KBM-7 (cell line): ENCODE measurements around the gene GLRA3.
"Not testable (repeated sequence)": the region's sequence is repeated elsewhere in the genome, so short reads cannot be mapped to it uniquely, and the experiment has no call there.

Experiments used
- DNase-seq: peaks from one replicate; pipeline ENCODE4 v3.0.0-alpha.2; 2015
- in situ Hi-C: fragments of 300-500 bp; cut with MboI; formaldehyde crosslinking; loops from 2 replicates; pipeline ENCODE4 v1.14.3; 2020; ENCODE audit warnings: low sequenced_read_pairs, low pct_unique_long_range_greater_than_20kb, mixed read lengths

Gene GLRA3

DNA sequence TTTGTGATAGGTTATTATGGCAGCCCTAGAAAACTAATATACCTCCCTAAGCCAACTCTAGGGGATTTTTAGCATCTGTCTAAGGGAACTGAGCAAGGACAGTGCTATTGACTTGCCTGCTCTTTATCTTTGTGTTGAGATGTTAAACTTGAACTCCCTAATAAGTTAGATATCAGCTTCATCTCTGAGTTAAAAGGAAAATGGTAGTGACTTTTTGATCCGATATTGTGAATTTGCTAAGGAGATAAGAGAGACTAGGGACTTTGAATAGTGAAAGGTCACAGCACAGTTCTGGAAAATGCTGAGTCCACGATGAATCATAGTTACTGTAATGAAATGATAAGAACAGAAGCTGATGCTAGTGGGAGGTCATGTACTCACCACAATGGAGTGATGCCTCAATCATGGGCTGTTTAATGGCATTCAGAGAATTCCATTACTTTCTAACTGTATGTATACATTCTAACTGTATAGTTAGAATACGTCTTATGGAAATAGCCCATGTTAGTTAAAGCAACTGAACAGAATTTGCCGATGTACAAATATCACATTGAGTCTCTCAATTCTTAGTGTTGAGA is 147.2 kb downstream of the GLRA3 start:
- in situ Hi-C loops = no loop called here
- DNase-seq = no peak

DNA sequence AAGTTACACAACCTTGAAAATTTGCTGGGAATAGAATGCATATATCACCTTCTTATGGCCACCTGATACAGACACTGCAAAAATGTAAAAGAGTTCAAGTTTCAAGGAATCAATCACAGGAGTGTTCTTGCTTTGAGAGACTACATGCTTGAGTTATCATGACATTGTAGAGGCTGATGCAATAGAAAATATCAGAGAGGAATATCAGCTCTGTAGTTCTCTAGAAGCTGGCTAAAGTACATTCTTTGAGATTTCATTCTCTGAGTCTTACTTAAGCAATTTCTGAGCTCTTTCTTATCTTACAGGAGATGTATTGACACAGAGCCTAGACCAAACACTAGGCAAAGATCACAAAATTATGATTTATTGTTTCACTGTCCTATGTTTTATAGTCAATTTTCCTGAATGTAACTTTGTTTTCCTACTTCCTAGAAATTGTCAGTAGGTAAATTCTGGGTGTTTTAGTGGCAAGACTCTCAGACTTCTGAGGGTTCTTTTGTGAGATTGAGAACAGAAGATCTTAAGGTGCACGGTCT is 154.7 kb downstream of the GLRA3 start:
- no peak for DNase-seq
- in situ Hi-C loops = no loop called here

DNA sequence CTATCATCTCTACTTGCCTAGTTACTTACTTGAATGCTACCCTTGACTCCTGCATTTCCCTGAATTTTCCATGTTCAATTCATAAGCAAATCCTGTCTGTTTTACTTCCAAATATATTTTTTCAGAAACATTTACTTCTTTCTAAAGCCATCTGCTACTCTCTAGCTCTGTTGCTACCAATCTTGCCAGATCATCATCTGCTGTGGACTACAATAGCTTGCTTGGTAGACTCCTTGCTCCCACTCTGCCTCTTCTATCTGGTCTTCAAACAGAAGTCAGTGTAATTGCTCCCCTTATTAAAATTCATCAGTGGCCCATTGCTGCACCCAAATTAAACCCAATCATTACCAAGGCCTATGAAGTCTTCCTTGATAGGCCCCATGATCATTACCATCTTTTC is 155.2 kb downstream of the GLRA3 start:
- in situ Hi-C loops = no loop called here
- no peak for DNase-seq

DNA sequence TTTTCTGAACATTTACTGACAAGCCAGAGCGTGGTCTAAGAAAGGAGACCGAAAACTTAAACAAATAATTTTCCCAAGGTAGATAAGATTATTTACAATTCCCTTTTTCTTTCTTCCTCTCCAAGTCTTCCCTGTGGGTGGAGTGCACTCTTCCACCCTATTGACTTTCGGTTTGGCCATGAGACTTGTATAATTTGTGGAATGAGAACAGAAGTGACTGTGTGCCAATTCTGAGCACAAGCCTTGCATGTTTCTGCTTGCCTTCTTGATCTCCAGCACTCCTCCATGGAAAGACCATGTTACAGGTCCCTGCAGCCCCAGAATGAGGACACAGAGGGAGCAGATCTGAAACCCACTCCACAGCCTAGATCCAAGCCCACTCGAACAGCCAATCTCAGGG is 156.8 kb downstream of the GLRA3 start:
- in situ Hi-C loops = no loop called here
- DNase-seq = no peak

DNA sequence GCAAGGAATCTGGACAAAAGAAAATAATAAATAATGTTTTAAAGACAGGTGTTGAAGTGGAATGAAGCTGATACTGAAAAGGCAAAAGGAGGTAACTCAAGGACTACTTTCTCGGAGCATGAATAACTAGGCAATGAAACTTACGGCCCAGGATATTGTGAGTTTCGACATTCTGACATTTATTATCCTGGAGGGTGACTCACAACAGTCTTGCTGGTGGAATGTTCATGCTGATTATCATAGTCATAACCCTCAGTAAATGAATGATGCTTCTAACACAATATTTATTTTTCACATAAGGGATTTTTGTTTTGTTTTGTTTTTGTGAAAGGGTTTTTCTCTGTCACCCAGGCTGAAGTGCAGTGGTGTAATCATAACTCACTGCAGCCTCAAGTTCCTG is 159.8 kb downstream of the GLRA3 start:
- in situ Hi-C loops = no loop called here
- DNase-seq = no peak

DNA sequence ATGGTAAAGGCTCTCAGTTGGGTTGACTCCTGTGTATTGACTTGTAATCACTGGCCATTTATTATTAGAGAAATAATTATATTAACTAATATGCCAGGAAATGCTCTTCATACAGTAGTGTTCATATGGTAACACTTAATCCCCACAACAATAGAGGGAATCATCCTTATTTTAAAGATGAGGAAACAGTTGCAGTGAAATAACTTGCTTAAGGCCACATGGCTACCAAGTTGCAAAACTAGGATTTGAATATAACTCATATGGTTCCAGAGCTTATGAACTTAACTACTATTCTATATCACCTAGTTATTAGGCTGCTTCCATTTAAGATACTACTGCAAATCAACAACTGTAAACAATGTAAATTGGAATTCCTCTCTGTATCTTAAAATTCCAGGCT is 163.2 kb downstream of the GLRA3 start:
- no peak for DNase-seq
- in situ Hi-C loops = no loop called here

DNA sequence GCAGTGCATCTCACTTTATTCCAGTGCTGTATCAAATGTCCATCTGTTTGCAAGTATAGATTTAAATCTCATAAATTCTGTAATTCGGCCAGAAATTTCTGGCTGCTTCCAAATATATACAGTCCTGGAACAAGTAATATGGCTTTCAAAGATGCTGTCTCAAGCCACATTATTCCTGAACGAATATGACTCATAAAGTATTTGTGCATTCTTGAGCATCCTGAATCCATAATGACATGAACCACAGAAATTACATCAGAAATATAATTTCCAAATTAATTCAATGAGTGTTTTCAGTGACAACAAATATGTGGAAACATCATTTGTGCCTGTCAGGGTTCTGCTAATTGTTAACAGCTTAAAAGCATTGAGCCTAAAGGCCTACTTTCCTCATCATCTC is 165.8 kb downstream of the GLRA3 start:
- in situ Hi-C loops = no loop called here
- no peak for DNase-seq

DNA sequence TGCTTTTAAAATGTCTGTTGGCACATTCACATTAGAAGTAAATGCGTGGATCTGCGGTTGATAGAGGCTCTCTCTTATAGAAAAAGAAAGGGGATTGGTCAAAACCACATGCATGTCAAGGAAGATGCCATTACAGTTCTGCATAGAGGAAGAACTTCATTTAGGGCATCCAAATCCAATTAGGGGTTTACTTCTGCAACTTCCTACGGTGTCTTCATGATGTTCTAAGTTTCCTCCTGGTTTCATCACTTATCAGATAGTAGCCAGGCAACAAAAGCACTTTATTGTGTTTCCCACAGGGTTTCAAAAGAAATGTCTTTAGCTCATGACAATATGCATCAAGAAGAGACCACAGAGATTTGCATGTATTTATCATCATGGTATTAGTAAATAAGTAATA is 170.8 kb downstream of the GLRA3 start:
- in situ Hi-C loops = no loop called here
- no peak for DNase-seq

DNA sequence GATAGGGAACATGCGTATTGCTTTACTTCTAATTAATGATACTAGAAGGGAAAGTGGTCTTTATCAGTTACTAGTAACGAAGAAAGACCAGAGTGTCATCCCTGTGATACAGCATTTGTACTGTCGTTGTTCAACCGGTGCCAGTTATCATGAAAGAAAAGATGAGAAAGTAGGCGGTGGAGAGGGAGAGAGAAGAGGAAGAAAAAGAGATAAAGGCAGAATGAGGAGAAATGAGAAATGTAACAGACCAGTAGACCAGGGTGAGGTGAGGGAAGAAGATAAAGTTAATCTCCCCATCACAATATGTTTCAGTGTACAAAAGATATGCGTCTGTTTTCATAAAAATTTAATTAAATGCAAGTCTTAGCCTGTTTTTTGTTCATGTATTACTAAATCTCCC is 171.6 kb downstream of the GLRA3 start:
- in situ Hi-C loops = no loop called here
- no peak for DNase-seq

DNA sequence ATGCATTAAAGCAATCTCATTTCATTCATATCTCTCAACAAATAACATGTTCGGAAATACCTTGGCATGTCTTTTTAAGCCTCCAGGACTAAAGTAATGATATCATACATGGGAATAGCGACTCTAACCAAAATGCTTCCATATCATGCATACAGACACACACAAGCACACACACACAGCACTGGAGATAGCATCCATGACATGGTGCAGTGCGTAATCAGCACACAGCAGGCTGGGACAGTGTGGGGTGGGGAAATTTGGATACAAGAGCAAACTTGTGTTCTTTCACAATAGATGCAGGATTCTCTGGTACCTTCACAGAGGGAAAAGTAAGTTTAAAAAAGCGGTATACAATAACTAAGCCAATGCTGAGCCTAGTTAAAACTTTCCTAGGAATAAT is 174.4 kb downstream of the GLRA3 start:
- in situ Hi-C loops = no loop called here
- DNase-seq = no peak

DNA sequence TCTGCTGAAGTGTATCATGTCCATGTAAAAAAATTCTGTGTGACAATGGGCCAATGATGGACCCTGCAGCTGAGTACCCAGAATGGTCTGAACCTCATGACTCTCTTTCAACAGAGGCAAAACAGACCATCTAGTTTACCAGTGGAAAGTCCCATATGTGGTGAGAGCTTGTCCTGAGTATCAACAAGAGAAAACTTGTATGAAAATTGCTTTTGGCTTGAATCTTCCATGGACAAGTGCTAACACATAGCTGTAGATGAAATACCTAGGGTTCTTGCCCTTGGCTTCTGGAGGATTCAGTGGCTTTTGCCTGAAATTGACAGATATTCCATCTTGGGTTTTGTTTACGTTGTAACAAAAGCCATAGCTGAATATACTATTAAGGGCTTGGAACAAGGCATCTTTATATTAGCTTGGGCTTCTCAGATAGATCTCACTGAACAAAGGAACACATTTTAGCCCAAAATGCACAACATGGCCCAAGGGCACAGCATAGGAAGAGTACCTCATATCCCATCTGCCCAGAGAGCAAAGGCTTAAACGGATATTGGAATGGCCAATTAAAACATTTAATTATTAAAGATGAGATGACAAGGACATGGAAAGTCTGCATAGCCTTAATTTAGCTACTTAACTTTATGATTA is 178.2 kb downstream of the GLRA3 start:
- no peak for DNase-seq
- in situ Hi-C loops = no loop called here

DNA sequence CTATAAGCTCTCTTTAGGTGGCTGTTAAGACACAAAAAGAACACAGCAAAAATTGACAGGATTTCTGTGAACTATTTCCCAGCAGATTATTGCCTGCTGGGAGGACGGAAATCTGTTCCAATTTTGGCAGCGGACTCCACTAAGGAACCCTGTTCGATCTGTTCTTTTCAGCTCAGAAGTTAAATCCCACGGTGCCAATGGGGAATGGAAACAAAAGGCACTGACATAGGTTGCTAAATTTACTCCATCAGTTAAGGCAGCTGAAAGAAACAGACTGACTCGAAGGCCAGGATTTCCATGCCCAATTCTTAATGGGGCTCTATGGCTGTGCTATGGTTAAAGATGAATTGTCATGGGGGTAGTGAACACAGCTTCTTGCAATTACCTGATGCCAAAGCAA is 180.2 kb downstream of the GLRA3 start:
- DNase-seq = no peak
- in situ Hi-C loops = loop anchor here (25.0 kb wide), 1 partner anchor 287 kb away; no protein-coding TSS in a partner anchor

DNA sequence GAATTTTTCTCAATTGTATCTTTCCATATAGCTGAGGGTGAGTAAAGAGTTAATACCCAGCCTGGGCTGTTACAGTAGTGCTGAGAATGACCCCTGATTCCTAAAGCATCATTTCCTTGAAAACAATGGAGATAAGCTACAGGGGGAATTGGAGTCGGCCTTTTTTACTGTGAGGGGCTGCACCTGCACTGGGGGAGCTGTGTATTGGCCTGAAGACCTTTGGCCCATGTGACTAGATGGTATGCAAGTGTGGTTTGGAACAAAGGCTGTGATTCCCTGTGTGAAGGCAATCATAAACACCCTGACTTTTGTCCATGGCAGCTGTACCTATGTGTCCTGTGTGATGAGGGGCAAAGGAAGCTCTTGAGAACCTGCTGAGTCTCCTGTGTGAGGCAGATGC is 182.7 kb downstream of the GLRA3 start:
- in situ Hi-C loops = loop anchor here (25.0 kb wide), 1 partner anchor 284 kb away; no protein-coding TSS in a partner anchor
- no peak for DNase-seq

DNA sequence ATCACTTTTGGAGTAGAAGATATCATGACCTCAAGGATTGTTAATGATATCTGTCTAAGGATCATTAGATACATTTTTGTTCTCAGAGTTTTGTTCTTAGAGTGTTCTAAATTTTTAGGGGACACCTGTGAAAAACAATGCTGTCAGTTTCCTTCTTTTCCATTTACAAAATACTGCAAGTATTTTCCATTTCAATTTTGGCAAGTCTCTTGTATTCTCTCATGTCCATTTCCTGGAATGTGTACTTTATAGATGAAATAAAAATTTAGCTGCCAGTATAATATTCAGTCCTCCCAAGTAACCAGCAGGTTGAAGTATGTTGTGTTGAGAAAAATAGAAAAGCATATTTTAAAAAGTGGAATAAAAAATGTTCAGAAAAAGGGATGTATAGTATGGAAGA is 188.9 kb downstream of the GLRA3 start:
- in situ Hi-C loops = loop anchor here (25.0 kb wide), 1 partner anchor 278 kb away; no protein-coding TSS in a partner anchor
- DNase-seq = no peak

DNA sequence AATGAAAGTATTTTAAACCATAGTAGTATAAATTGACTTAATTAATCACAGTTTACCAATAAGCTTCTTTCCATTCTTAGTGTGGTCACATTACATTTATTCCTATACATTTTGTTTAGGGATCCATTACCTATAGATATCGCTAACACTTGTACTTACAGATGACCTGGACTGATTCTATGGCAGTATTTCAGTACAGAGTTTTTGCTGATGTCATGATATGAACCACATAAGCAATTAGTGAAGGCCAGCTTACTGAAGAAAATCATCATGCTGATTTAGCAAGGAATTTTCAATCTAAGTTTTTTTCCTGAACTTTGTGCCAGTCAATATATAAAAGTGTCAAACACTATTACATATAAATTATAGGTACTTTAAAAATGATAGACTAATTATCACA is 193.3 kb downstream of the GLRA3 start:
- in situ Hi-C loops = loop anchor here (25.0 kb wide), 1 partner anchor 273 kb away; no protein-coding TSS in a partner anchor
- DNase-seq = no peak

DNA sequence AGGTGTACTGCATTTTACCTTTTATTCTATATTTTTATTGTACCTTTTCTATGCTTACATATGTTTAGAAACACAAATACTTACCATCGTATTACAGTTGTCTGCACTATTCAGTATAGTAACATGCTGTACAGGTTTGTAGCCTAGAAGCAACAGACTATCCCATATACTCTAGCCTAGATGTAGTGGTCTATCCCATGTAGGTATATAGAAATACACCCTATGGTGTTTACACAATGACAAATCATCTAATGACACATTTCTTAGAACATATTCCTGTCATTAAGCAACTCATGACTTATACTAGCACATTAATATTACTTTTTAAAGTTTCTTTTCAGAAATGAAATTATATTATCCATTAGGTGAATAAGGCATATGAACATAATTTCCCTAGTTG is 195.6 kb downstream of the GLRA3 start:
- no peak for DNase-seq
- in situ Hi-C loops = loop anchor here (25.0 kb wide), 1 partner anchor 271 kb away; no protein-coding TSS in a partner anchor

DNA sequence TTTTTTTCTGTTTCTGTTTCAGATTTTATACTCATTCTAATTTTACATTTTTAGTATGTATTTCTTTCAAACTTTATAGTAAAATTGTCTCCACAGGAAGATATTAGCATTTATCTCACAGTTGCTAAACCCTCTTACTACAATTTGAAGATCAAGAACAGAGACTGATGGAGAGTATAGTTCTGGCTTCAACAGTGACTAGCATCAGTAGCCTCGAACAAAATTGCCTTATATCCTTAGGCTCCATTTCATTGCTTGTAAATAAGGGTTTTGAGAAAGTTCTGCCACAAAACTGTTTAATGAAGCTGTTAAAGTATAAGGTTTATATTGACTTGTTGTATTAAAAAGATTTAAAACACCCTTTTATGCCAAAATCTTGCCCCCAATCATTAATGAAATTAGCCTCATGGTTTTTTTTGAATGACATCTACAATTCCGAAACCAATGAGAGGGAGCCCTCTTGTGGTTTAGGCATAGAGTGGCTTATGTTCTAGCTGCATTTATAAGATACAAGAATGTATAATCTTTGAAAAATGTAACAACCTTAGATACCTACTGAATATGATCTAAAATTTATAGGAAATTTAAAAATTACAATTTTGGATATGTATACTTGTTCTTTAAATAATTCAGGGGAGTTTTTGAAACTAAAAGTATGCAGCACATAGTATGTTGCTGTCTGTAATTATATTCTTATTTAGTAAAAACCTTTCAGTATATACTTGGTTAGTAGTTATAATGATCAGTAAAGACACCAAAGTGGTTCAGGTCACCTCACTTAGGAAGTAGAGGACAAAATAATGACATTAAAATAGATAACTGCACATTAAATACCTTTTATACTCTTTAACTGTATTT is 196.9 kb downstream of the GLRA3 start:
- peak; percentile 42 for DNase-seq
- in situ Hi-C loops = loop anchor here (25.0 kb wide), 1 partner anchor 270 kb away; no protein-coding TSS in a partner anchor

DNA sequence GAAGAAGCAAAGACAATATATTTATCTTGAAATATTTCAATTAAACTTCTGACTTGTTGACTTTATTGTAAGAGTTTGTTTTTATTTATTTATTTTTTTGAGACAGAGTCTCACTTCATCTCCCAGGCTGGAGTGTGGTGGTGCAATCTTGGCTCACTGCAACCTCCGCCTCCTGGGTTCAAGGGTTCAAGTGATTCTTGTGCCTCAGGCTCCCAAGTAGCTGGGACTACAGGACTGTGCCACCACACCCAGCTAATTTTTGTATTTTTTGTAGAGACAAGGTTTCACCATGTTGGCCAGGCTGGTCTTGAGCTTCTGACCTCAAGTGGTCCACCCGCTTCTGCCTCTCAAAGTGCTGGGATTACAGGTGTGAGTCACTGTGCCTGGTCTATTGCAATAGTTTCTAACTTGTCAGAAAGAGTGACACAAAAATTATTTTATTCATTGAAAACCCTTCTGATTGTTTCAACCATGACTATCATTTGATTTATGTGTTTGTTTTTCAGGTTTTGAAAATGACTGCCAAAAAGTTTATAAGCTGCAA is 199.1 kb downstream of the GLRA3 start:
- DNase-seq = not testable (repeated sequence)
- in situ Hi-C loops = loop anchor here (25.0 kb wide), 1 partner anchor 268 kb away; no protein-coding TSS in a partner anchor

DNA sequence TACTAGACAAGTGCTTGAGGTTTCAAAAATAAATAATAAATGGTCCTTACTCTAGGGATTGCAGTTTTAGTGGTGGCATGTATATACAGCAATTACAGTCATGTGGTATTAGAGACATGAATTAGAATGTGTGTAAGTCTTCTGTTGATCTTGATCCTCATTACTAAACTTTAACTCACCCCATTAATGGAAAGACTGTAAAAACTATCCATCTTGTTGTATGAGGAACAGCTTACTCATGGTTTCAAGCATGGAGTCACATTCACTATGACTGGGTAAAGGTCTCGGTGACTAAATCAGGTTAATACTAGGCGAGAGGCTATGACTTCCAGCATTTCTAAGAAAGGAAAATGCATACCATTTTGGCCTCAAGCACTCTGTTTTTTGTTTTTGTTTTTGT is 199.8 kb downstream of the GLRA3 start:
- in situ Hi-C loops = loop anchor here (25.0 kb wide), 1 partner anchor 267 kb away; no protein-coding TSS in a partner anchor
- no peak for DNase-seq
